Activated CD4-positive, alpha-beta T cell treated with anti-CD3 and anti-CD28 coated beads, Interleukin-2, amount 50 U/mL, for 24 hours (primary cell): ENCODE measurements around the gene PRMT7.
A peak's percentile ranks its signal among the peaks of the same experiment; 100 is the strongest.

Experiments used
- DNase-seq, 2 donors: peaks; one replicate each; pipeline ENCODE4 v3.0.0-alpha.2; 2020; ENCODE audit warnings: low read depth in 1 of 2, low spot score in 1 of 2

Gene PRMT7

GRCh38 chr16:68300734-68301459, 9.9 kb upstream of the PRMT7 start:
- no peak for DNase-seq

GRCh38 chr16:68306633-68307032, 4.2 kb upstream of the PRMT7 start:
- DNase-seq: no peak

- no peak for DNase-seq
These were observed 1.0 kb upstream of the PRMT7 start for GRCh38 chr16:68309799-68310198.

- no peak for DNase-seq
These were observed 414 bp upstream of the PRMT7 start for GRCh38 chr16:68310437-68310773.

- DNase-seq: no peak
These were observed 2.3 kb downstream of the PRMT7 start for GRCh38 chr16:68313116-68313515.

- peak in 1 of 2 donors; percentile 28 for DNase-seq
These were observed 8.5 kb downstream of the PRMT7 start for GRCh38 chr16:68319185-68319908.

GRCh38 chr16:68324336-68324735, 13.5 kb downstream of the PRMT7 start:
- no peak for DNase-seq

- DNase-seq: no peak
These were observed 14.1 kb downstream of the PRMT7 start for GRCh38 chr16:68324780-68325357.

GRCh38 chr16:68328151-68328859, 17.5 kb downstream of the PRMT7 start:
- peak; percentile 47 to 76 for DNase-seq

- no peak for DNase-seq
These were observed 18.1 kb downstream of the PRMT7 start for GRCh38 chr16:68328860-68329390.

- no peak for DNase-seq
These were observed 21.1 kb downstream of the PRMT7 start for GRCh38 chr16:68331879-68332410.

GRCh38 chr16:68332411-68333121, 21.7 kb downstream of the PRMT7 start:
- DNase-seq: no peak

GRCh38 chr16:68335175-68335574, 24.4 kb downstream of the PRMT7 start:
- no peak for DNase-seq

- no peak for DNase-seq
These were observed 27.7 kb downstream of the PRMT7 start for GRCh38 chr16:68338326-68339119.

GRCh38 chr16:68339214-68339613, 28.4 kb downstream of the PRMT7 start:
- DNase-seq: no peak

GRCh38 chr16:68342620-68343019, 31.8 kb downstream of the PRMT7 start:
- no peak for DNase-seq

GRCh38 chr16:68343137-68343536, 32.3 kb downstream of the PRMT7 start:
- DNase-seq: no peak

GRCh38 chr16:68344252-68344651, 33.4 kb downstream of the PRMT7 start:
- DNase-seq: no peak

GRCh38 chr16:68345351-68345810, 34.6 kb downstream of the PRMT7 start:
- DNase-seq: no peak
